Central memory CD4-positive, alpha-beta T cell (primary cell): Measurements from ENCODE around the gene TEX38.
"Not testable (repeated sequence)": the region's sequence is repeated elsewhere in the genome, so short reads cannot be mapped to it uniquely, and the experiment has no call there.

Experiments used
- DNase-seq: peaks from one replicate; pipeline ENCODE4 v3.0.0; 2022

The TEX38 gene

GRCh38 chr1:46689897-46690296, 18.2 kb downstream of the TEX38 start:
- no peak for DNase-seq

DNA sequence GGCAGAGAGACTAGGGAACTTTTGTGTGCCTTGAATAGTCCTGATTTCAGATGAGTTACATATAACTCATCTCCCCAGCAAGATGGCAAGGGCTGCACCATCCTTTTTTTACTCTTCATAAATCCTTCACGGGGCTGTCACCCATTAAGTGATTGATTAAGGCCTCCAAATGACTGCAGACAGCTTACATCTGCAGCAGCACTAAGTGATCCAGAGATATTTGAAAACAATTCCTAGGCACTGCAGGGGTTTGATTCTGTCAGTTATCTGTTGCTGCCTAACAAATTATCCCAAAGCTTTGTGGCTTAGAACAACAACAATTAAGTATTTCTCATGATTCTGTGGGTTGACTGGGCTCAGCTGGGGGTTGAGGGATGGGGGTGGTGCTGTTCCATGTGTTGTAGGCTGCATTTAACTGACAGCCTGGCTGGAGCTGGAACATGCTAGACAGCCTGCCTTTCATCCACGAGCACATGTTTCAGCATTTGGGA, 19.3 kb downstream of the TEX38 start:
- no peak for DNase-seq

GRCh38 chr1:46691997-46692790, 20.5 kb downstream of the TEX38 start:
- no peak for DNase-seq

DNA sequence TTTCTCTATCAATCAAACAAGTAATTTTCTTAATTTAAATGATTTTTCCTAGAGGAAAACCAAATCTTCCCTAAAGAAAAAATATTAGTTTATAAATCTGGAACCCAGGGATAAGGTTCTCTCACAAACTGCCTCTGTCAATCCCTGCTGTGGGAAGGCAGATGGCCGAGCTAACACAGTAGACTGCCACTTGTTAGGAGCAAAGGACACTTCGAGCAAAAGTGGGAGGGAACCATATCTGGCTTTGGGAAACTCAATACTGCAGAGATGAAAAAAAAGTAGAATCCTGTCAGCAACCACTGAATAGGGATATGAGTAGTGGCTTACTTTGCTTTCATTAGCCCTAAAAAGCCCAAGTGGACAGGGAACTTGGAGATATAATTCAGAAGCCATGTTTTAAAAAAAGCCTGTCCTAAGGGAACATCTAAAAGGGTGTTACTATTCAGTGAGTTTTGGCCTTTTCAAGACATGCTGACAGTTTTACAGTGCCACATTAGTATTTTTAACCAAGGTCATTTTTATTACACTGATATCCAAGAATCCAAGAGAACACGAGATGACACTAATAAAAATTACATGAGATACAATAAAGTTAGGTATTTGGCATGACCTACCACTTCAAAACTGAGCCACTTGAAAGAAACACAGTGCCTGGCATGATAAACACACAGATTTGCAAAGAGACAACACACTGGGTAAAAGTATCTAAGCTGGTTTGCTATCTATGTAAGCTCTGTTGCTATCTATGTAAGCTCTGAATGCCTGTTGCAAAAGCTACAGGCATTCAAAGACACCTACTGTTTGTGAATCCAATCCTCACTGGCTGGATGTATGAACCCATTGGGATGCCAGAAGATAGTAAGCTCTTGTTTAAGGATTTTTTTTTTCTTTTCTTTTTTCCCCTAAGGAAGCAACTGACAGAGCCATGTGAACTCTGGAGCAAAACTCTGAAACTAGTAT, 21.4 kb downstream of the TEX38 start:
- DNase-seq: no peak

GRCh38 chr1:46694676-46695075, 23.0 kb downstream of the TEX38 start:
- not testable (repeated sequence) for DNase-seq

DNA sequence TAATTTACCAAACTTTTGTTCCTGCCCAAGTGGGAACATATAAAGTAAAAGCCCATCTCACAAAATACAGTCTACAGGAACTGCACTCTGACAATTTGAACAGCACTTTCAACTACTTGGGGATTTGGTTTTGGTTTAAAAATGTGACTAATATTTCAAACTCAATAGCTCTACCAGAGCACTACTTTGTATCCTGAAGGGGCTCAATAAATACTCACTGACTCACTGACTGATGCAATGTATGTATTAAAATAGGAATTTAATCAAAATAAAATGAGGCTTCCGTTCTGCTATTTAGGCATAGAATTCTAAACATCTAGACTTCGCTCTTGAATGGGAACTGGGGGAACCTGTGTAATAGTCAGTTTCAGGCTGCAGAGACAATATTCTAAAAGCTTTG, 25.4 kb downstream of the TEX38 start:
- no peak for DNase-seq

DNA sequence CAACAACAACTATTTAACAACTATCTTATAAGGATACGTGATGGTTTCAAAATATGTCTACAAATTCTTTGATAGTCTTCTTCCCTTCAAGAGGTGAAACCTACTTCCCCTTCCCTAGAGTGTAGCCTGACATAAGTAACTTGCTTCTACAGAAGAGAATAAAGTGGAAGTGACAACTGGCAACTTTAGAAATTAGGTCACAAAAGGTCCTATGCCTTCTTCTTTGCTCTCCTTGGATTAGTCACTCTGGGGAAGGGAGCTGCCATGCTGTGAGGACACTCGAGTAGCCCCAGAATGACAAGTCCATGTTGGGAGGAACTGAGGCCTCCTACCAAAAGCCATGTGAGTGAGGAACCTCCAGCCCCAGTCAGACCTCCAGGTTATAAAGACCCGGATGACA, 28.0 kb downstream of the TEX38 start:
- DNase-seq: no peak

DNA sequence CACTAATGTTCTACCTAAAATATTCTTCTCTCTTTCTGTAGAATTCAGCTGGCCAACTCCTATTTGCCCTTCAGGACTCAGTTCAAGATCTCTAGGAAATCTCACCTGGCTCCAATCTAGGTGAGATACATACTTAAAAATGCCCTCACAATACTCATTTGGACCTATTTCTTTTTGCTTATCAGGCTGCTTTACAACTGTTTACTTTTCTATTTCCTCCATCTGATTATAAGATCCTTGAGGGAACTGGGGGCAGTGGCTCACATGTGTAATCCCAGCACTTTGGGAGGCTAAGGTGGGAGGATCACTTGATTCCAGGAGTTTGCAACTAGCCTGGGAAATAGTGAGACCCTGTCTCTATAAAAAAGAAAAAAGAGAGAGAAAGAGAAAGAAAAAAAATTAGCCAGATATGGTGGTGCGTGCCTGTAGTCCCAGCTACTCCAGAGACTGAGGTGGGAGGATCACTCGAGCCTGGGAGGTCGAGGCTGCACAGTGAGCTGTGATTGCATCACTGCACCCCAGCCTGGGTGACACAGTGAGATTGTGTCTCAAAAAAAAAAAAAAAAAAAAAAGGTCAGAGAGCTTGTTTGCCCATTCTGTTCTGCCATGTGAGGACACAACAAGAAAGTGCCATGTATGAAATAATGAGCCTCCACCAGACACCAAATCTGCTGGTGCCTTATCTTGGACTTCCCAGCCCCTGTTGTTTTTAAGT, 32.4 kb downstream of the TEX38 start:
- DNase-seq: no peak

DNA sequence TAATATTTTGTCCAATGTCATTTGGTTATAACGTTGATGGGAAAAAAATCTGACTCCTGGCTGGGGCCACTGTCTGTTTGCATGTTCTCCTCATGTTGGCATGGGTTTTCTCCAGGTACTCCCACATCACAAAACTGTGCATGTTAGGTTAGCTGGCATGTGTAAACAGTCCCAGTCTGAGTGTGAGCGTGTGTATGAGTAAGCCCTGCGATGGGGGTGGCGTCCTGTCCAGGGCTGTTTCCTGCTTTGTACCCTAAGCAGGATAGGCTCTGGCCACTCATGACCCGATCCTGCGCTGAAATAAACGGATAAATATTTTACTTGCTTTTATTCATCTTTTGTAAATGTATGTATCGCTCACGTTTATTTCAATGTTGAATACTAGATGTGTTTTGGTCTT, 33.8 kb downstream of the TEX38 start:
- DNase-seq: no peak

DNA sequence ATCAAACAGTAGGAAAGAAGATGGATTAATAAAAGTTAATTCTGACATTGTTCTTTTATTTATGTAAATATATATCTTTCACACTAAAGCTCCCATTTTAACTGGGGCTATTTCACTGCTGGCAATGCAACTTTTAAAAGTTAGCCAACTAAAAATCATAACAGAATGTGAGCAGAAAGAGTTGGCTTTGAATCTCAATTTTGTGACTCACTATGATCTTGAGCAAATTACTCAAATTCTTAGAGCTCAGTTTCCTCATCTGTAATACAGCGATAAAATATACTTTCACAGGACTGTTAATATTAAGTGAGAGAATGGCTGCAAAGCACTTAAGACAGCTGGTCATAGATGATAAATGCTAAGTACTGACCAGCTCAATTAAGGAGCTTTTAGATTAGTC, 36.5 kb downstream of the TEX38 start:
- no peak for DNase-seq

DNA sequence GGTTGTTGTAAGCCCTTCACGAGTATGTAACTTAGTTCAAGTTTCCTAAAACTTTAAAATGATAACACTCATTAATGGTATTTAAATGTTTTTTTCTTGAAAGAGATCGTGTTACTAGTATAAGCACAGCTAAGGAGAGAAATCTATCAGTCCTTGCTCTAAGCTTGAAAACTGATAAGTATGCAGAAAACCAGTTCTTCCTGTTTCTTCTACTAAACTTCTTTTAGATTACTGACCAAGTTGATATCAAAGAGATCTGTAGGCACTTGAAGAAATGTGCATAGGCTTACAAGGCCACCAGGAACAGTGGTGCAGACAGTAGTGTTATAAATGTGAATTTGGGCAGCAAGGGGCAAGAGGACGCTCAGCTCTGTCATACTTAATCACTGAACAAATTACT, 43.3 kb downstream of the TEX38 start:
- DNase-seq: no peak

DNA sequence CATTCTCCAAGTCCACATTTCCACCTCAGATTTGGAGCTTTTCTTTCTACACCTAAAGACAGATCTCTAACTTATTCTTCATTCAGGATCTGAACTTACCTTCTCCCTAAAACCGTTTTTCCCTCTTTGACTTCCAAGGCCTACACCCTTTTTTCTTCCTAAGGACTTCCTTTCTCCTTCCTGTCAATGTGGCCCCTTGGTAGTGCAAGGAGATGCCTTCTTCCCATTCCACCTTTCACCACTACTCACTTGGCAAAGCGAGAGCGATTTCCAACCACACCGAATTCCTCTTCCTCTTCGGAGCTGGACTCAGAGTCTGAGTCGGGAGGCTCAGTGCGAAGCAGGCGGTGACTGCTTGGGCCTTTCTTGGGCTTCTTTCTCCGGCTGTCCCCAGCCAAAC, 46.0 kb downstream of the TEX38 start:
- DNase-seq: no peak

- no peak for DNase-seq
These were observed 46.7 kb downstream of the TEX38 start for GRCh38 chr1:46718340-46718726.

DNA sequence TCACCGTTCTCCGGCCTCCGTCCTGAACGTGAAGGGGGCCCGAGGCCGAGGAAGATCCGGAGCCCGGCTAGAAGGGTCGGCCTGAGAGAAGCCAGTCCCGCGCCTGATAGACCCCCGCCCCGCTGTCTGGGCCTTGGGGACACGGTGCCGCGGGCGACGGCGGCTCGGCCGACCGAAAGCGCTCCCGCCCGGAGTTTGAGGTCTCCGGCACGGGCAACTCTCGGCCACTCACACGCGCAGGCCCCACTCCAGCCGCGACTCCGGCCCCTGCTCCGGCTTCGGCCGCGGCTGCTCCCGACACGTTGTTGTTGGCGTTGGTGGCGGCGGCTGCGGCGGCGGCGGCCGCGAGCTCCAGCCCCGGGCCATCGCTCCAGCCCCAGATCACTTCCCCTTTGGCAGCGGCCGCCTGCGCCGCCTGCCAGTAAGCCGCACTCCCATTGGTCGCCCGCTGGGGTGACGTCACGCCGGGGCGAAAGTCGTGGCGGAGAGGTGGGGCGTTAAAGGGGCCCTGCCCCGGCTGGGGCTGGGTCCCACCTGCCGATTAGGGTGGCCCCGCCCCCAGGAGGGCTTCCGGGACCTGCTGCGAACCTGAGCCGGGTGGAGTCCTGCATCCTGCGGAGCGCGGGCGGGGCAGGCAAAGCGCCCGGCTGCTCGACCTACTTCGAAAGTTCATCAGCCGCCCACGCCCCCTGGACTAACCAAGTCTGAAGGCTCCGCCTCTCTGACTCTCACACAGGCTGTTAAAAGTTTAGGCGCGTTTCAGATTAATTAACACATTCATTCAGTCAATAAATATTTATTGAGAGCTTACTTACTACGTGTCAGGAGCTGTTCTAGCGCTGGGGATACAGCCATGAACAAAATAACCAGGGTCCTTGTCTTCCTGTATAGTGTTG, 47.3 kb downstream of the TEX38 start, which contains the start of gene EFCAB14:
Gene EFCAB14, minus strand, starts transcription at position 388 of the 896 bp plus-strand sequence. CDS start 1,027 bp downstream, outside the sequence.
- peak; percentile 99 for DNase-seq

DNA sequence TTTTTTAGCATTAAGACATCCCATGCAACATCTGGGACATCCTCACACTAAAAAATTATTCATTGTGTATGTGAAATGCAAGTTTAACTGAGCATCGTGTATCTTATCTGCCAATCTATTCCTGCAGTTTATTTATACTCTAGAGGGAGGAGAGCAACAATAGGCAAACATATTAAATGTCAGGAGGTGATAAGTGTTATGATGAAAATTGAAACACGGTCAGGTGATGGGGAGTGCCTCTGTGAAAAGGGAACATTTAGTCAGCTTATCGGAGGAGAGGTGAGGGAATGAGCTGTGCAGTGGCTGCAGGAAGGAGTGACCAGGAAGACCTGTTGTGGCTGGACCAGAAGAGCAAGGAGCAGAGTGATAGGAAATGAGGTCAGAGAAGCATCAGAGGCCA, 48.0 kb downstream of the TEX38 start:
- DNase-seq: no peak

GRCh38 chr1:46720319-46720718, 48.7 kb downstream of the TEX38 start:
- not testable (repeated sequence) for DNase-seq

DNA sequence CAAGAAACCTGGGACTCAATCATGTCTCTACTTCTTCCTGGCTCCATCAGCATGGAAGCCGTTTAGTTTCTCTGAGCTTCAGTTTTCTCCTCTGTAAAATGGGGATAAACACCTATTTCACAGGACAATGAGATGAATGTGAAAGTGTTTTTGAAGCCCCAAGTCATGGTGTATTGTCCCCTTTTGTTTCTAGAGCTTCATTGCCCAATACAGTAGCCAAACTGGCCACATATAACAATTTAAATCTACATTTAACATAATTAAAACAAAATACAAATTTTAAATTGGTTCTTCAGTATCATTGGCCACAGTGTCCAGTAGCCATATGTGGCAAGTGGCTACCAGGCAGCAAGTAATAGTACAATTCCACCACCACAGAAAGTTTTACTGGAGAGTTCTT, 49.5 kb downstream of the TEX38 start:
- no peak for DNase-seq

DNA sequence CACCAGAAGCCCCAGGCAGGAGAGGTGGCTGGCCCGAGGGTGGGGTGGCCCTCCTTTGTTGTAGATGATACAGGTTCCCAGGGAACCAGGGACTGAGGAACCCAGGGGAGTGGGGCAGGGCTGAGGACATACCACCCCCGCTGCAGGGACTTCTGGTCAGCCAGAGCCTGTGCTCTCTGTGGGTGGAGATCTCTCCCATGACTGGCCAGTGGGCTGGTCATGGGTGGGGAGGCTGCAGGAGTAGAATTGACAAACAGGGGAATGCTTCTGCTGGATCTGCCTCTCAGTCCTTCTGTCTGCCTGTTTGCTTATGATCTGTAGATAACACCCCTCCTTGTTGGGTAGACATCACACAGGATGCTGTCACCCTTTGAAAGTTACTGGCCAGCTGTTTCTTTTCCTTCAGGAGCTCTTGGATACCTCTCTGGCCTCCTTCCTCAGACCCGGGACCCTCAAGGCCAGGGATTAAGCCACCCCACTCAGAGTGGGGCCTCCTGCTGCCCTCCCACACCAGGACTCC, 50.1 kb downstream of the TEX38 start:
- DNase-seq: no peak
